ENCODE data around the gene EXOC4.

Gene EXOC4

DNA sequence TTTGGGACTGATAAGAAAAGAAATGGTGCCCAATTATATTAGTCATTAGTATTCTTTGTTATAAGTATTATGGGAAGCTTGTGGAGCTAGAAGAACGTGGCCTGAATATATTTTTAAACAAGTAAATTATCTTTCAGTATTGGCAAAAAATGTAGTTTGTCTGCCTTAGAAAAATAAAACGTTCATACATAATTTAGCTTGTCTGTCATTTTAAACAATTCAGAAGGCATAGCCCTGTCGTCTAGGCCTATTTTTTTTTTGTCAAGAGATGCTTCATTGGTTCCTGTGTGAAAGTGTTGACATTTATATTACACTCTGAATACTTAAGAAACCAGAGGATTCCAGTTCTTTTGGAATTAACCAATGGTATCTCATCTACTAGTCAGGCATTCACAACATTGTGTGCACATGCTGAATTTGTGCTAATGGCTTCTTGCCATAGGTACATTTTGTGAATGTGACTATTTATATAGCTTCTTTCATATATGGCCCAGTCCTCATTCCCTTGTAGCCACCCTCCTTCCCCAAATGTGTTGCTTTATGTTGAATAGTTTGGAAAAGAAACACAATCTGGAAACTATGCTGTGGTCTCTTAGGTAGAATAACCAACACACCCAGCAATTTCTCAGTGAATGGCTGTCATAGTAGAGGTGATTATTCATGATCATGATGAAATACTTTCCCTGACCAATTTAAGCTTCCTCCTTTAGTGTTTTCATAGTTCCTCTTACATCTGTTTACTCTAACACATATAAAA, 435.8 kb downstream of the EXOC4 start:
- H3K4me2 ChIP-seq (ENCODE audit: low read depth, low read length, poor library complexity, severe bottlenecking), result no peak overlapping the region
- no peak overlapping the region for H2AFZ ChIP-seq (ENCODE audit: low read length)

DNA sequence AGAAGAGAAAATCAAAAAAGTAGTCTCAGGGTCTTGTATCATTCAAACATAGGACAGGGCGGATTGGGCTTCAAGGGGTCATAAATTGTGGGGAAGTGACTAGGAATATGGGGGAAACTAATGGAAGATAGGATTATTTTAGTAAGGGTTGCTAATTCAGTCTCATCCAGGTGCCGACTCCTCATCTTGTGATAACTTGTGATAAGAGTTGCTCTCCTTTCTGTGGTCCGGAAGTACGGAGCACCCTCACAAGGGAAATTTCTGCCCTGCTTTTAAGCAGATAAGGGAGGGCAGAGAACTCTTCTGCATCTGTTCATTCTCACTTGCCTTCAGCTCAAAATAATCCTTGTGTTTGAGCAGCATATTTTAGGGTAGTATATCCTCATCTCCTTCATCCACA, 437.9 kb downstream of the EXOC4 start:
- no peaks in the 10 kb centered on the region for H3K79me2 ChIP-seq (ENCODE audit: insufficient read depth, low read length)
- no peaks in the 10 kb centered on the region for H3K9me3 ChIP-seq (ENCODE audit: insufficient read depth, low read depth, low read length)
- no peaks in the 10 kb centered on the region for H3F3A ChIP-seq (ENCODE audit: low read depth)
- H3K36me3 ChIP-seq (ENCODE audit: insufficient read depth, low read length), result no peaks in the 10 kb centered on the region
- H3K9me2 ChIP-seq (replicated peaks; ENCODE audit: low read depth, low read length), result no peaks in the 10 kb centered on the region
- TF ChIP-seq, protein P1, sequence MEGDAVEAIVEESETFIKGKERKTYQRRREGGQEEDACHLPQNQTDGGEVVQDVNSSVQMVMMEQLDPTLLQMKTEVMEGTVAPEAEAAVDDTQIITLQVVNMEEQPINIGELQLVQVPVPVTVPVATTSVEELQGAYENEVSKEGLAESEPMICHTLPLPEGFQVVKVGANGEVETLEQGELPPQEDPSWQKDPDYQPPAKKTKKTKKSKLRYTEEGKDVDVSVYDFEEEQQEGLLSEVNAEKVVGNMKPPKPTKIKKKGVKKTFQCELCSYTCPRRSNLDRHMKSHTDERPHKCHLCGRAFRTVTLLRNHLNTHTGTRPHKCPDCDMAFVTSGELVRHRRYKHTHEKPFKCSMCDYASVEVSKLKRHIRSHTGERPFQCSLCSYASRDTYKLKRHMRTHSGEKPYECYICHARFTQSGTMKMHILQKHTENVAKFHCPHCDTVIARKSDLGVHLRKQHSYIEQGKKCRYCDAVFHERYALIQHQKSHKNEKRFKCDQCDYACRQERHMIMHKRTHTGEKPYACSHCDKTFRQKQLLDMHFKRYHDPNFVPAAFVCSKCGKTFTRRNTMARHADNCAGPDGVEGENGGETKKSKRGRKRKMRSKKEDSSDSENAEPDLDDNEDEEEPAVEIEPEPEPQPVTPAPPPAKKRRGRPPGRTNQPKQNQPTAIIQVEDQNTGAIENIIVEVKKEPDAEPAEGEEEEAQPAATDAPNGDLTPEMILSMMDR (conservative IDR thresholded peaks at IDR 0.05; ENCODE audit: low read length), result no peak
- TF ChIP-seq EZH2phosphoT487 (IDR thresholded peaks at IDR 0.05; ENCODE audit: borderline replicate concordance), result no peak
- H3K4me1 ChIP-seq (ENCODE audit: insufficient read depth, low read length, poor library complexity, severe bottlenecking), result peaks cover 42% of the 10 kb centered on the region
- H3K4me3 ChIP-seq (ENCODE audit: low read length, poor library complexity, severe bottlenecking), result no peak overlapping the region
- H3K4me2 ChIP-seq (ENCODE audit: low read depth, low read length, poor library complexity, severe bottlenecking), result no peak overlapping the region
- H3K9ac ChIP-seq (ENCODE audit: low read depth, low read length, poor library complexity, severe bottlenecking), result no peak overlapping the region
- no peak overlapping the region for H2AFZ ChIP-seq (ENCODE audit: low read length)
- H3K27me3 ChIP-seq (ENCODE audit: insufficient read depth, low read length, poor library complexity, severe bottlenecking), result no peaks in the 10 kb centered on the region
- no peaks in the 10 kb centered on the region for H4K20me1 ChIP-seq (ENCODE audit: insufficient read depth, low read length, poor library complexity, severe bottlenecking)

More for the DNA sequence above, 435.8 kb downstream of the EXOC4 start:
- no peaks in the 10 kb centered on the region for H4K20me1 ChIP-seq (ENCODE audit: insufficient read depth, low read length, poor library complexity, severe bottlenecking)
- TF ChIP-seq EZH2phosphoT487 (IDR thresholded peaks at IDR 0.05; ENCODE audit: borderline replicate concordance), result no peak
- TF ChIP-seq, protein P1 (conservative IDR thresholded peaks at IDR 0.05; ENCODE audit: low read length), result no peak
- H3K9ac ChIP-seq (ENCODE audit: low read depth, low read length, poor library complexity, severe bottlenecking), result no peak overlapping the region
- no peak overlapping the region for H3K4me3 ChIP-seq (ENCODE audit: low read length, poor library complexity, severe bottlenecking)
- H3K79me2 ChIP-seq (ENCODE audit: insufficient read depth, low read length), result no peaks in the 10 kb centered on the region
- H3K9me3 ChIP-seq (ENCODE audit: insufficient read depth, low read depth, low read length), result no peaks in the 10 kb centered on the region
- H3F3A ChIP-seq (ENCODE audit: low read depth), result no peaks in the 10 kb centered on the region
- no peaks in the 10 kb centered on the region; the same call in 1 of the 2 replicates for H3K36me3 ChIP-seq (ENCODE audit: insufficient read depth, low read length)
- peaks cover 26% of the 10 kb centered on the region for H3K4me1 ChIP-seq (ENCODE audit: insufficient read depth, low read length, poor library complexity, severe bottlenecking)
- no peaks in the 10 kb centered on the region for H3K9me2 ChIP-seq (replicated peaks; ENCODE audit: low read depth, low read length)
- no peaks in the 10 kb centered on the region for H3K27me3 ChIP-seq (ENCODE audit: insufficient read depth, low read length, poor library complexity, severe bottlenecking)

DNA sequence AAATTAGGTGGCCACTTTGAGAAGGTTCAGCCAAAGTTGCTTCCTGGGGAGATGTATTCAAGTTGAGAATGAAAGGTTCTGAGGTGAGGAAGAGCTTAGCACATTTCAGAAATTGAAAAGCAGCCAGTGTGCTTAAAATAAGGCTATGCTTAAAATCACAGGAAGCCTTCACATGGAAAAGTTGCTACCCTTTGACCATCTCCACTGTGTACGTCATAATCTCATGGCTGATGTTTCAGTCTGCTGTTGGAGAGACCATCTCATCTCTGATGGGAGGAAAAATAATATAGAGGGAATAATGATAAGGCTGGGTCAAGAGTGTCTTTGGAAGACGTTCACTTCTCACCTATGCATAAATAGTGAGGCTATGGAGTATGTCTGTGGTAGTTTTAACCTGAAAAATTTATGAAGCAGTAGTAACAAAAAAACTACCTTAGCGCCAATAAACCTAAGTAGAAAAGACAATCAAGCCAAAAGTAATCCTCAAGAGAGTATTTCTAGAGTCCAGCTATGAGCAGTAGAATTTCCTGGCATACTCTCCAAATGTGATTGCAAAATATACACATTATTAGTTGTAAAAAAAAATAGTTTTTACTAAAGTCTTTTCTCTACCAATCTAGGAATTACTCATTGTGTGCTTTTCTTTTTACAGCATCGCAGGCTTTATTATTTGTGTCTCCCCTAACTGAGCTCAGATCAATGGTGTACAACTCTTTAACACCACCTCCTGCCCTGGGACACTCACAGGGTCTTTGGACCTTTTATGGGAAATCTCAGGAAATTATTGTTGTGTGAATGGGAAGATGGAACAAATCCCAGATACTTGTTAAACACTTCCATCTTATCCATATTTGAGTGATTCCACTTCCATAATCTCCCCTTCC, 439.1 kb downstream of the EXOC4 start:
- Histone ChIP-seq H2AFZ (ENCODE audit: low read length) (no peak overlapping the region), H4K20me1 (ENCODE audit: insufficient read depth, low read length, poor library complexity, severe bottlenecking) (no peaks in the 10 kb centered on the region), H3K36me3 (ENCODE audit: insufficient read depth, low read length) (no peaks in the 10 kb centered on the region), H3K27me3 (ENCODE audit: insufficient read depth, low read length, poor library complexity, severe bottlenecking) (no peaks in the 10 kb centered on the region), H3K79me2 (ENCODE audit: insufficient read depth, low read length) (no peaks in the 10 kb centered on the region), H3K4me3 (ENCODE audit: low read length, poor library complexity, severe bottlenecking) (no peak overlapping the region), H3K9me2 (replicated peaks; ENCODE audit: low read depth, low read length) (no peaks in the 10 kb centered on the region), H3K4me2 (ENCODE audit: low read depth, low read length, poor library complexity, severe bottlenecking) (no peak overlapping the region), H3K4me1 (ENCODE audit: insufficient read depth, low read length, poor library complexity, severe bottlenecking) (peaks cover 52% of the 10 kb centered on the region), H3K9me3 (ENCODE audit: insufficient read depth, low read depth, low read length) (no peaks in the 10 kb centered on the region), H3K9ac (ENCODE audit: low read depth, low read length, poor library complexity, severe bottlenecking) (no peak overlapping the region), H3F3A (ENCODE audit: low read depth) (0 out of 2 replicates have a peak, but pooled peaks cover 2% of the 10 kb centered on the region)
- TF ChIP-seq, protein P1 (conservative IDR thresholded peaks at IDR 0.05; ENCODE audit: low read length), result no peak
- no peak for TF ChIP-seq EZH2phosphoT487 (IDR thresholded peaks at IDR 0.05; ENCODE audit: borderline replicate concordance)
